Endothelial cell of umbilical vein (primary cell): ENCODE results near the gene CCNY. TPM values are rescaled to one million over a fixed set of nuclear protein-coding genes. Genes with fewer than 3 reads are reported as not detected.

ENCODE experiments used
- BruUV-seq: library from RNA; stranded (reverse); fragments of 400-500 nt; replicated peaks from 2 replicates; lab custom pipeline; 2021; lab: Mats Ljungman, UMichigan
- CTCF ChIA-PET: fragments of 300-600, 350-600 bp; sonication (Branson Sonifier 250); formaldehyde crosslinking; loops from one replicate; lab custom pipeline; 2021; ENCODE audit warnings: antibody characterized with exemption, inconsistent platforms; lab: Charles Lee
- POLR2A ChIA-PET: fragments of 300-600, 350-600 bp; sonication (Branson Sonifier 250); formaldehyde crosslinking; loops from one replicate; lab custom pipeline; 2021; ENCODE audit warnings: antibody characterized with exemption, inconsistent platforms; lab: Charles Lee
- DNase-seq: peaks from one replicate; pipeline ENCODE4 v3.0.0-alpha.2; 2011; ENCODE audit warnings: low read depth, low spot score
- FAIRE-seq: peaks from 2 replicates; lab custom pipeline; 2011; peaks lifted over from hg19 to GRCh38; lab: Jason Lieb, UNC
- H2AFZ ChIP-seq: 2 replicates; pipeline ENCODE4 v1.6.0; 2012; ENCODE audit warnings: low read depth, low read length, control low read depth, inconsistent platforms
- H3K27ac ChIP-seq: 2 replicates; pipeline ENCODE4 v1.5.1; 2011; ENCODE audit warnings: low read depth, mild to moderate bottlenecking, control low read depth, low read length, moderate library complexity; ENCODE audit not compliant: insufficient read depth
- H3K27me3 ChIP-seq, 2 experiments: 2 replicates each; pipeline versions ENCODE4 v1.6.0 to v1.6.1; 2011; ENCODE audit warnings: low read length in 2 of 2, mixed read lengths in 1 of 2; ENCODE audit not compliant: control insufficient read depth in 2 of 2, insufficient read depth in 2 of 2
- H3K36me3 ChIP-seq, 2 experiments: 2 replicates in 1 of 2; 3 replicates in 1 of 2; pipeline ENCODE4 v1.5.1; 2011; ENCODE audit warnings: low read length in 2 of 2, mild to moderate bottlenecking in 1 of 2, moderate library complexity in 1 of 2; ENCODE audit not compliant: control insufficient read depth in 2 of 2, insufficient read depth in 2 of 2; ENCODE audit errors: extremely low read depth in 1 of 2
- H3K4me1 ChIP-seq: 3 replicates; pipeline ENCODE4 v1.5.1; 2011; ENCODE audit warnings: mild to moderate bottlenecking, low read length; ENCODE audit not compliant: control insufficient read depth, insufficient read depth; ENCODE audit errors: extremely low read depth
- H3K4me2 ChIP-seq: 2 replicates; pipeline ENCODE4 v1.6.1; 2011; ENCODE audit warnings: low read length, control low read depth, mixed read lengths; ENCODE audit not compliant: insufficient read depth
- H3K4me3 ChIP-seq, 3 experiments: fragments of 200-600 bp in 1 of 3; sonication (generic), shearing (Covaris generic) in 1 of 3; replicated peaks in 1 of 3; 2 replicates each; pipeline ENCODE4 v1.5.1; 2011 to 2016; ENCODE audit warnings: control low read depth in 3 of 3, low read length in 3 of 3, mild to moderate bottlenecking in 2 of 3, inconsistent platforms in 1 of 3, low read depth in 1 of 3, moderate library complexity in 1 of 3; ENCODE audit not compliant: insufficient read depth in 1 of 3
- H3K79me2 ChIP-seq: 2 replicates; pipeline ENCODE4 v1.6.0; 2012; ENCODE audit warnings: low read length, inconsistent platforms; ENCODE audit not compliant: control insufficient read depth, insufficient read depth
- H3K9ac ChIP-seq: replicated peaks from 2 replicates; pipeline ENCODE3; 2011; ENCODE audit warnings: low read length, control low read depth; ENCODE audit not compliant: insufficient read depth; ENCODE audit errors: extremely low read depth
- H3K9me1 ChIP-seq: replicated peaks from 3 replicates; pipeline ENCODE4 v1.6.0; 2011; ENCODE audit warnings: mild to moderate bottlenecking, low read length; ENCODE audit not compliant: control insufficient read depth, insufficient read depth; ENCODE audit errors: extremely low read depth
- H3K9me3 ChIP-seq: replicated peaks from 2 replicates; pipeline ENCODE4 v1.5.1; 2012; ENCODE audit warnings: low read length, inconsistent platforms; ENCODE audit not compliant: control insufficient read depth, insufficient read depth
- H4K20me1 ChIP-seq: replicated peaks from 2 replicates; pipeline ENCODE3; 2011; ENCODE audit warnings: mild to moderate bottlenecking, low read length; ENCODE audit not compliant: control insufficient read depth, insufficient read depth; ENCODE audit errors: extremely low read depth
- CTCF ChIP-seq, 2 donors: IDR thresholded peaks; 1 replicate in 1 of 2; 2 replicates in 1 of 2; pipeline ENCODE4 v1.5.1; 2011; ENCODE audit warnings: low read length in 2 of 2, mild to moderate bottlenecking in 2 of 2, moderate library complexity in 2 of 2, control low read depth in 1 of 2, inconsistent platforms in 1 of 2, low read depth in 1 of 2; ENCODE audit not compliant: insufficient read depth in 1 of 2; ENCODE audit errors: extremely low read depth in 1 of 2
- EZH2 ChIP-seq: IDR thresholded peaks from 2 replicates; pipeline ENCODE4 v1.6.1; 2012; ENCODE audit warnings: borderline replicate concordance, low read depth, mild to moderate bottlenecking, moderate library complexity, low read length, inconsistent platforms; ENCODE audit not compliant: severe bottlenecking
- FOS ChIP-seq: IDR thresholded peaks from 2 replicates; pipeline ENCODE4 v1.6.1; 2011; ENCODE audit warnings: mild to moderate bottlenecking, low read length, moderate library complexity, borderline replicate concordance; ENCODE audit not compliant: insufficient read depth
- GATA2 ChIP-seq: IDR thresholded peaks from 2 replicates; pipeline ENCODE4 v1.7.0; 2011; ENCODE audit warnings: low read depth, mild to moderate bottlenecking, moderate library complexity, mixed read lengths, low read length; ENCODE audit not compliant: insufficient read length, insufficient read depth
- JUN ChIP-seq: IDR thresholded peaks from 2 replicates; pipeline ENCODE4 v1.6.1; 2011; ENCODE audit warnings: borderline replicate concordance, low read depth; ENCODE audit not compliant: insufficient read length, insufficient read depth
- MYC ChIP-seq: IDR thresholded peaks from one replicate; pipeline ENCODE4 v1.6.1; 2011; ENCODE audit warnings: mild to moderate bottlenecking, low read depth, low read length
- POLR2A ChIP-seq: IDR thresholded peaks from 2 replicates; pipeline ENCODE4 v1.6.1; 2012; ENCODE audit warnings: low read depth, mild to moderate bottlenecking, control low read depth, low read length
- POLR2AphosphoS5 ChIP-seq: IDR thresholded peaks from 2 replicates; pipeline ENCODE4 v1.6.1; 2012; ENCODE audit warnings: low read depth, mild to moderate bottlenecking, control low read depth, low read length, moderate library complexity; ENCODE audit not compliant: insufficient read depth
- dilution Hi-C: fragments of 300-500 bp; cut with MboI; formaldehyde crosslinking; loops from one replicate; pipeline ENCODE4 v1.15.0; 2019; ENCODE audit warnings: low sequenced_read_pairs; ENCODE audit not compliant: extremely low pct_ligation_motif_present
- intact Hi-C: fragments of 100-400 bp; cut with micrococcal nuclease; formaldehyde crosslinking; loops from one replicate; pipeline ENCODE4 v1.10.0; 2022
- polyA plus RNA-seq, 4 experiments: library from polyadenylated mRNA; depleted of rRNA in 3 of 4; stranded (reverse) in 3 of 4; unstranded in 1 of 4; fragments of >200 nt; gene quantifications; 2 replicates each; pipeline versions ENCODE4 v1.2.1 to v1.2.3, GENCODE V29; 2011 to 2012; ENCODE audit warnings: missing spikeins in 1 of 4
- total RNA-seq: library from RNA; stranded (reverse); gene quantifications from 2 replicates; pipeline ENCODE4 v1.2.3, GENCODE V29; 2021
- TF ChIP-seq, protein P1 (sequence below): IDR thresholded peaks from 2 replicates; pipeline ENCODE4 v1.6.1; 2011; ENCODE audit not compliant: insufficient read depth, insufficient read length

Gene CCNY
- total and polyA plus RNA-seq, 2 donors (not counting 3 experiments of a cell fraction or from before 2014, with no cell fraction given) = 61.5 to 107 TPM

GRCh38 chr10:35493196-35494118 is 157.1 kb downstream of the CCNY start:
- CTCF ChIA-PET = no interaction called here
- H3K79me2 ChIP-seq = peaks cover 65% of the 10 kb centered on the region
- no peaks in the 10 kb centered on the region for H3K9me3 ChIP-seq
- H4K20me1 ChIP-seq = no peaks in the 10 kb centered on the region
- no peak overlapping the region for H3K4me2 ChIP-seq
- H3K4me3 ChIP-seq = no peak overlapping the region
- no peak overlapping the region for H3K9ac ChIP-seq
- H3K36me3 ChIP-seq = no peaks in the 10 kb centered on the region
- no peaks in the 10 kb centered on the region for H3K9me1 ChIP-seq
- no TSS peak for BruUV-seq
- dilution Hi-C loops = no loop called here
- no peak for TF ChIP-seq CTCF (IDR thresholded peaks at IDR 0.05; ENCODE audit: extremely low read depth in 1 of 2, insufficient read depth in 1 of 2, low read depth in 1 of 2, low read length in 2 of 2)
- no peak for TF ChIP-seq MYC
- TF ChIP-seq FOS = no peak
- no peak for TF ChIP-seq JUN
- TF ChIP-seq POLR2AphosphoS5 = no peak
- TF ChIP-seq GATA2 = no peak
- TF ChIP-seq EZH2 = no peak
- TF ChIP-seq POLR2A = no peak
- TF ChIP-seq, protein P1, sequence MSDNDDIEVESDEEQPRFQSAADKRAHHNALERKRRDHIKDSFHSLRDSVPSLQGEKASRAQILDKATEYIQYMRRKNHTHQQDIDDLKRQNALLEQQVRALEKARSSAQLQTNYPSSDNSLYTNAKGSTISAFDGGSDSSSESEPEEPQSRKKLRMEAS = no peak
- no peak overlapping the region for H3K27ac ChIP-seq
- peak; percentile 18 for DNase-seq
- peak; percentile 58 for FAIRE-seq
- POLR2A ChIA-PET = interaction anchor here (0.6 kb wide), 1 partner anchor 230 kb away, joined by 7 read pairs; no protein-coding TSS in a partner anchor
- peaks cover 22% of the 10 kb centered on the region for H3K4me1 ChIP-seq
- H2AFZ ChIP-seq = no peak overlapping the region
- no peaks in the 10 kb centered on the region for H3K27me3 ChIP-seq
- intact Hi-C loops = loop anchor here (2.0 kb wide), 1 partner anchor 157 kb away; the partner anchor contains the start of gene CCNY
